SKM-1 treated with dmso at 0.1 percent for 144 hours (cell line): Measurements from ENCODE around the gene ADARB2.

Experiments used
- DNase-seq: peaks from one replicate; lab custom pipeline; 2025; ENCODE audit not compliant: unreplicated experiment; lab: John Stamatoyannopoulos, UW

ADARB2 gene

DNA sequence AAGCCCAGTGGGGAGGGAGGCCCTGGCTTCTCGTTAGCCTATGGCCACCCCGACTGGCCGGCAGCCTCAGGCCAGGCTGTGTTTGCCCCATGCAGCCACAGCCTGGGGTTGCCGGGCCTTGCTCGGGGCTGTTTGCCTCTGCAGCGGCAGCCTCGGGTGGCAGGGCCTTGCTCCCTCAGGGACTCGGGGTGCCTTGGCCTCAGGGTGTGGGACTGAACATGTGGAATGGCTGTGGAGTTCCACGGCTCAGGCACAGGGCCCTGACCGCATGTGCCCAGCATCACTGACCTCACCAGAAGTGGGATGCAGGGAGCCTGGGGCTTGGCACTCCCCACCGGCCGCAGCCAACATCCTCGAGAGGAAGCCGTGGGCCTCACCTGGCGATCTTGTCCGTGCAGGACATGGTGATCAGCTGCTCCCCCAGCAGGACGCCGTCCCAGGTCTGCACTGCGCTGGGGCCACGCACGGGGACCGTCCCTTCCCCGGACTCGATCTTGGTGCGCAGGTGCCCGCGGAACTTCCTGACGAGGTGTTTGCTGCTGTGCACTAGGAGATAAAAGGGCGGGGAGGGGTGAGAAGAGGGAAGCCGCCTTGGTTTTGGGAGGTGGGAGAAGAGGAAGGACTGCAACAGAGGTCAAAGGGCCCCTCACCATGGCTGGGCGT, 520.6 kb downstream of the ADARB2 start:
- no peak for DNase-seq

DNA sequence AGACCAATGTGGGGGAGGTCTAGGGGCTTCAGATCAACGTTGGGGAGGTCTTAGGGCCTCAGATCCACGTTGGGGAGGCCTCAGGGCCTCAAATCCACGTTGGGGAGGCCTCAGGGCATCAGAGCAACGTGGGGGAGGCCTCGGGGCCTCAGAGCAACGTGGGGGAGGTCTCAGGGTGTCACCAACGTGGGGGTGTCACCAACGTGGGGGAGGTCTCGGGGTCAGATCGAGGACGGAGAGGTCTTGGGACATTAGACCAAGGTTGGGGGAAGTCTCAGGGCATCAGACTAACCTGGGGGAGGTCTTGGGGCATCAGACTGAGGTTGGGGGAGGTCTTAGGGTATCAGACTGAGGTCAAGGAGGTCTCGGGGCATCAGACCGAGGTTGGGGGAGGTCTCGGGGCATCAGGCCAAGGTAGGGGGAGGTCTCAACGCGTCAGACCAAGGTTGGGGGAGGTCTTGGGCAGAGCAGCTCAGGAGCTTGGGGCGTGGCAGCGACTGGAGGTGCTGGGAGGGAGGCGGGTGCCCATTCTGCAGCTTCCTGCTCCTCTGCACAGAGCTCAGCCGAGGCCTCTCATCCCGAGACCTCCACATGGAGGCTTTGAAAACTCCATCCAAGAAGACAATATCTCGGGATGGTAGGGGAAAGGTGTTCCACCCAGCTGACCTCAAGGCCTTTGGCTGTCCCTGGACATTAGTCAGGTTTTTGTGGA, 521.3 kb downstream of the ADARB2 start:
- DNase-seq, result no peak

- no peak for DNase-seq
Measured at GRCh38 chr10:1214882-1215540, 522.3 kb downstream of the ADARB2 start.

GRCh38 chr10:1214071-1214675, 523.2 kb downstream of the ADARB2 start:
- DNase-seq, result no peak

DNA sequence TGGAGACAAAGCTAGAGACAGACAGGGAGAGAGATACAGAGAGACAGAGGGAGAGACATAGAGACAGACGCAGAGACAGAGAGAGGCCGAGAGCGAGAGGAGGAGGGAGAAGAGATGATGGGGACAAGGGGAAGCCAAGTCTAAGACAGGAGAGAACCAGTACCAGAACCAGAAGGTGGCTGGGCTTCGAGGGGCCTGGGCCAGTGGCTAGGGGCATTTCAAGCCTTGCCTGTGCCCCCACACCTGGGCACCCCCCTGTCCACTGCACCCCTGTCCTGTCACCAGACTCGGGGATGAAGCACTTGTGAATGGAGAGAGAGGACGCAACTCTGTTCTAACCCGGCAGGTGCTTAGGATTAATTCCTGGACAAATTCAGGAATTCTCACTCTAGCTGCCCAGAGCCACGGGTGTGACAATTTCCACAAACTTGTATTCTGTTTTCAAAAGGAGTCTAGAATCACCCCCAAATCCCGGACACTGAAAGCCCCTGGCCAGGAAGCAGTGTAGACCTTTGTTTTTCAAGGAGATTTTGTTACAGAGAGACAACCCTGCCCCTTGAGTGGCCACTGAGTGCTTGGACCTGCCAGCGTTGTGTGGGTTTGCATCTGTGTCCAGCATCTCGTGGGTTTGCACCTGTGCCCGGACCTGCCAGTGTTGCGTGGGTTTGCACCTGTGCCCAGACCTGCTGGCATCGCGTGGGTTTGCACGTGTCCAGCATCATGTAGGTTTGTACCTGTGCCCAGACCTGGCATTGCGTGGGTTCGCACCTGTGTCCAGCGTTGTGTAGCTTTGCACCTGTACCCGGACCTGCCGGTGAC, 523.9 kb downstream of the ADARB2 start:
- DNase-seq, result no peak

- DNase-seq, result no peak
Measured at GRCh38 chr10:1212571-1213141, 524.7 kb downstream of the ADARB2 start.

DNA sequence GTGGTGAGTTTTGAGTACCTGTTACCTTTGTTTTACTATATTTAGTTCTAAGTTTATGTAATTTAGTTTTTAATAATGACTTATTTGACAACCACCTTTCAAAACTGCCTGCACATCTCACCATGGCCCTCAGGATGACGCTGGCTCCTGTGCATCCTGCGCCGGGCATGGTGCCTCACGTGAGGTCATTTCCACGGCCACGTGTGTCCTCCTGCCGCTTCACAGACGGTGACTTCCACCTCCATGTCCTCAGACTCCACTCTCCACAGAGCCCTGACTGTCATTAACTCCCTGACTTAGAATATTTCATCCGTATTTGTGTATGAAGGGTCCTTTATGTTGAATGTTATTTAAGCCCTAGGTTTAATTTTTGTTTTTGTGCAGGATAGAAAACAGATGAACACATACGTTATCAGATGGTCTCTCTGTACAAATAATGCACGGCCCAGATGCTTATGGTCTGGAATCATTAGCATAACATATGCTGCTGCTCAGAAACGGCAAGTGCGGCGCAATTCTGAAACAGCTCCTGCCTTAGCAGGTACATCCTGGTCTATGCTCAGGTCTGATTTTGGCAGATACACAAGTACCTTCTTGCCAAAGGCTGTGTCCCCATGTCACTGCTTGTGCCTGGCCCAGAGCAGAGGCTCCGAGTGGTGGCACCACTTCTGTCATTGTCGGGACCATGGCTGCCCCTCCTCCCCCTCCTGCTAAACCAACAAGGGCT, 525.3 kb downstream of the ADARB2 start:
- DNase-seq, result no peak

GRCh38 chr10:1210667-1211066, 526.7 kb downstream of the ADARB2 start:
- no peak for DNase-seq

DNA sequence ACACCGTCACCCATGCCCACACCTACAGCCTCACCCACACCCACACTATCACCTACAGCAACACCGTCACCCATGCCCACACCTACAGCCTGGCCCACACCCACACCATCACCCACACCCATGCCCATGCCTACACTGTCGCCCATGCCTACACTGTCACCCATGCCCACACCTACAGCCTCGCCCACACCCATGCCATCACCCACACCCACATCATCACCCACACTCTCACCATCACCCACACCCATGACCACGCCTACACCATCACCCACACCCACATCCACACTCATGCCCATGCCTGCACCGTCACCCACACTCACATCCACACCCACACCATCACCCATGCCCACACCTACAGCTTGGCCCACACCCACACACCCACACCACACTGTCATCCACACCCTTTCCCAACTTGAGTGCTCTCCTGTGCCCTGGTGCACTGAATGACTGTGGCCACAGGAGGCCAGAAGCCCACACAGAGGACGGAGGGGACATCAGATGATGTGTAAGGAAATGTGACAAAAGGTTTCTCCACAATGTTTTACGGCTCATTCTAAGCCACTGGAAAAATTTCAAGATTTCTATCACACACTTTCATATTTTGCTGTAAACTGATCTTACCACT, 527.9 kb downstream of the ADARB2 start:
- DNase-seq, result no peak

- no peak for DNase-seq
Measured at GRCh38 chr10:1208366-1209311, 528.7 kb downstream of the ADARB2 start.

DNA sequence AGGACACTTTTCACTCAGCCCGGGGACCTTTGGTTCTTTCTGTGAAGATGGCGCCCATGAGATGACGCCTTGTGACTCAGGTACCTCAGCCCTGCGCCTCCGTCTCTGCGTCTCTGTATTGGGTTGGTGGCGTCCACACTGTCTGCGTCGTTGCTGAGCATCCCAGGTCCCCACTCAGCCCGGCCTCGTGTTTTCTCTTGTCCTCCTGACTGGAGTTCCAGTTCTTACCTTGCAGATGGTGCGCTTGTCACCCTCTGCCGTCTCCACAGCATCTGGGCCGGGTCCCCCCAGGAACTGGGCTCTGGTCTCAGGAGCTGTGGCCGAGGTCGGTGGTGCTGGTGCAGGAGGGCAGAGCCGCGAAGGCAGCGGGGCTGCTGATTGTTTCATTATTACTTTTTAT, 530.7 kb downstream of the ADARB2 start:
- DNase-seq, result no peak

GRCh38 chr10:1206101-1206500, 531.2 kb downstream of the ADARB2 start:
- DNase-seq, result no peak

DNA sequence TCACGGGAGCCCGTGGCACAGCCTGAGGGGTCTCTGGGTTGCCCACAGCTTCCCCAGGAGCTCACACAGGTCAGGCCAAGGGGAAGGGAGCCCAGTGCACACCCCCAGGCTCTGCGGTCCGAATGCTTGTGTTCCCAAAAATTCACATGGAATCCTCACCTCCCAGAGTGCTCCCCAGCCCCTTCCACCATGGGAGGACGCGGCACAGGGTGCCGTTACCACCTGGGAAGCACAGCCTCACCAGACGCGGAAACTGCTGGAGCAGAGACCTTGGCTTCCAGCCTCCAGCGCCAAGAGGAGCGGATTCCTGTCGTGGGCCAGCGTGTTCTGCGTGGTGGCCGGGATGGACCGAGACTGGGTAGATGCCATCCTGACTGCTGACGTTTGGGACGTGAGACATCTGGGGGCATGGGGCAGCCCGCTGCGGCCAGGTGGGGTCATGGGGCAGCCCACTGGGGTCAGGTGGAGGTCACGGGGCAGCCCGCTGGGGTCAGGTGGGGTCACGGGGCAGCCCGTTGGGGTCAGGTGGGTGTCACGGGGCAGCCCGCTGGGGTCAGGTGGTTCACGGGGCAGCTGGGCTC, 531.8 kb downstream of the ADARB2 start:
- DNase-seq, result no peak

GRCh38 chr10:1204434-1205326, 532.6 kb downstream of the ADARB2 start:
- no peak for DNase-seq

DNA sequence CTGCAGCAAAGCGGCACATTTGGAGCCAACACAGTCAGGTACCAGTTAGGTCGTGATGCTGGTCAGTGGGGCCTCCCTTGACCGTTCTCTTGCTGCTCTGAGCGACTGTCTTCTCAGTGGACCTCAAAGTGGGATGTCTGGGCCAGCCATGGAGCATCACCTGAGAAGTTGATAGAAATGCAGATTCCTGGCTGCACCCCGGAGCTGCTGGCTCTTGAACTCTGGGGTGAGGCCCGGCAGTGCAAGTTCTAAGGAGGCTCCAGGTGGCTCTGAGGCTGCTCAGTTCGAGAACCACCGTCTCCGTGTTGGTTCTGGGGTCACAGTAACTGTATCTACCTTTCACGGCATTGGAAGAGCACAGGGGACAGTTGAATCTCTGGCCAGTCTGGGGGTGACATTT, 533.6 kb downstream of the ADARB2 start:
- DNase-seq, result no peak

GRCh38 chr10:1203216-1203615, 534.1 kb downstream of the ADARB2 start:
- no peak for DNase-seq

GRCh38 chr10:1202343-1202742, 535.0 kb downstream of the ADARB2 start:
- no peak for DNase-seq
